HK-2 (cell line): ENCODE results near the gene FOXN3.

Source experiments
- DNase-seq: peaks from one replicate; pipeline ENCODE4 v3.0.0-alpha.2; 2018; ENCODE audit not compliant: unreplicated experiment

FOXN3 gene

GRCh38 chr14:89359477-89360222, 57.4 kb downstream of the FOXN3 start:
- DNase-seq = no peak

- DNase-seq = no peak
These were observed 59.3 kb downstream of the FOXN3 start for GRCh38 chr14:89357655-89358297.

- DNase-seq = no peak
These were observed 60.1 kb downstream of the FOXN3 start for GRCh38 chr14:89356927-89357326.

- DNase-seq = no peak
These were observed 60.5 kb downstream of the FOXN3 start for GRCh38 chr14:89356496-89356895.

GRCh38 chr14:89353766-89354113, 63.3 kb downstream of the FOXN3 start:
- DNase-seq = no peak

GRCh38 chr14:89352976-89353765, 63.9 kb downstream of the FOXN3 start:
- DNase-seq = no peak

- no peak for DNase-seq
These were observed 65.3 kb downstream of the FOXN3 start for GRCh38 chr14:89351516-89352404.

GRCh38 chr14:89351221-89351515, 65.9 kb downstream of the FOXN3 start:
- no peak for DNase-seq

- no peak for DNase-seq
These were observed 66.9 kb downstream of the FOXN3 start for GRCh38 chr14:89350152-89350551.

GRCh38 chr14:89349171-89350008, 67.6 kb downstream of the FOXN3 start:
- DNase-seq = no peak

- DNase-seq = no peak
These were observed 68.3 kb downstream of the FOXN3 start for GRCh38 chr14:89348722-89349121.

GRCh38 chr14:89347885-89348284, 69.1 kb downstream of the FOXN3 start:
- no peak for DNase-seq

GRCh38 chr14:89344920-89345254, 72.1 kb downstream of the FOXN3 start:
- no peak for DNase-seq

- no peak for DNase-seq
These were observed 73.7 kb downstream of the FOXN3 start for GRCh38 chr14:89343356-89343755.

- DNase-seq = no peak
These were observed 75.0 kb downstream of the FOXN3 start for GRCh38 chr14:89342049-89342448.

GRCh38 chr14:89340200-89341181, 76.5 kb downstream of the FOXN3 start:
- no peak for DNase-seq

GRCh38 chr14:89339579-89339978, 77.5 kb downstream of the FOXN3 start:
- DNase-seq = no peak

GRCh38 chr14:89339158-89339557, 77.9 kb downstream of the FOXN3 start:
- DNase-seq = no peak

- DNase-seq = no peak
These were observed 80.7 kb downstream of the FOXN3 start for GRCh38 chr14:89336338-89336737.

GRCh38 chr14:89332031-89332430, 85.0 kb downstream of the FOXN3 start:
- DNase-seq = no peak
